Measurements from ENCODE around the gene CTDP1. TPM values are rescaled to one million over a fixed set of nuclear protein-coding genes. Genes with fewer than 3 reads are reported as not detected.

Gene CTDP1
- total RNA-seq, 1 experiment from 2014 or later, result 22.5 TPM

- no peaks in the 10 kb centered on the region for H3K36me3 ChIP-seq (ENCODE audit: insufficient read depth, low read length, poor library complexity, severe bottlenecking)
- peaks cover 7% of the 10 kb centered on the region for H3K9me3 ChIP-seq (ENCODE audit: low read depth, low read length, poor library complexity, severe bottlenecking)
- no peak for TF ChIP-seq EZH2 (IDR thresholded peaks at IDR 0.05; ENCODE audit: borderline replicate concordance, low read depth, low read length, poor library complexity, severe bottlenecking)
- no peak for TF ChIP-seq CTCF (conservative IDR thresholded peaks at IDR 0.05; ENCODE audit: low read depth, low read length)
- intact Hi-C loops (cut with micrococcal nuclease; ENCODE audit: unreplicated experiment), result no loop called here
- H3K27ac ChIP-seq (ENCODE audit: low read depth, low read length, poor library complexity, severe bottlenecking), result no peak overlapping the region
- no peak overlapping the region for H3K4me3 ChIP-seq (ENCODE audit: low read depth, low read length, poor library complexity, severe bottlenecking)
- no TSS peak for BruUV-seq (replicated peaks)
- ChIA-PET CTCF (no interaction called here), POLR2A (ENCODE audit: low non-redundant PET) (no interaction called here)
- DNase-seq (ENCODE audit: low spot score), result no peak
- H3K27me3 ChIP-seq (replicated peaks; ENCODE audit: insufficient read depth, low read depth, low read length, poor library complexity), result peaks cover 20% of the 10 kb centered on the region
- H3K4me1 ChIP-seq (ENCODE audit: insufficient read depth, low read length, poor library complexity, severe bottlenecking), result no peaks in the 10 kb centered on the region
Measured at GRCh38 chr18:79771446-79772107, 92.0 kb downstream of the CTDP1 start.

- DNase-seq (ENCODE audit: low spot score), result no peak
- BruUV-seq (replicated peaks), result no TSS peak
- no peak for TF ChIP-seq CTCF (conservative IDR thresholded peaks at IDR 0.05; ENCODE audit: low read depth, low read length)
- TF ChIP-seq EZH2 (IDR thresholded peaks at IDR 0.05; ENCODE audit: borderline replicate concordance, low read depth, low read length, poor library complexity, severe bottlenecking), result no peak
- CTCF ChIA-PET, result no interaction called here
- intact Hi-C loops (cut with micrococcal nuclease; ENCODE audit: unreplicated experiment), result no loop called here
- Histone ChIP-seq H3K9me3 (ENCODE audit: low read depth, low read length, poor library complexity, severe bottlenecking) (peaks cover 7% of the 10 kb centered on the region), H3K4me1 (ENCODE audit: insufficient read depth, low read length, poor library complexity, severe bottlenecking) (no peaks in the 10 kb centered on the region), H3K27me3 (replicated peaks; ENCODE audit: insufficient read depth, low read depth, low read length, poor library complexity) (peaks cover 24% of the 10 kb centered on the region), H3K4me3 (ENCODE audit: low read depth, low read length, poor library complexity, severe bottlenecking) (no peak overlapping the region), H3K27ac (ENCODE audit: low read depth, low read length, poor library complexity, severe bottlenecking) (no peak overlapping the region), H3K36me3 (ENCODE audit: insufficient read depth, low read length, poor library complexity, severe bottlenecking) (no peaks in the 10 kb centered on the region)
- POLR2A ChIA-PET (ENCODE audit: low non-redundant PET), result no interaction called here
Measured at GRCh38 chr18:79772108-79772864, 92.7 kb downstream of the CTDP1 start.

- DNase-seq (ENCODE audit: low spot score), result no peak
- no peak overlapping the region for H3K4me3 ChIP-seq (ENCODE audit: low read depth, low read length, poor library complexity, severe bottlenecking)
- TF ChIP-seq CTCF (conservative IDR thresholded peaks at IDR 0.05; ENCODE audit: low read depth, low read length) (no peak), EZH2 (IDR thresholded peaks at IDR 0.05; ENCODE audit: borderline replicate concordance, low read depth, low read length, poor library complexity, severe bottlenecking) (no peak)
- no TSS peak for BruUV-seq (replicated peaks)
- intact Hi-C loops (cut with micrococcal nuclease; ENCODE audit: unreplicated experiment), result no loop called here
- peaks cover 4% of the 10 kb centered on the region for H3K9me3 ChIP-seq (ENCODE audit: low read depth, low read length, poor library complexity, severe bottlenecking)
- no peaks in the 10 kb centered on the region for H3K36me3 ChIP-seq (ENCODE audit: insufficient read depth, low read length, poor library complexity, severe bottlenecking)
- no peaks in the 10 kb centered on the region for H3K4me1 ChIP-seq (ENCODE audit: insufficient read depth, low read length, poor library complexity, severe bottlenecking)
- peaks cover 21% of the 10 kb centered on the region for H3K27me3 ChIP-seq (replicated peaks; ENCODE audit: insufficient read depth, low read depth, low read length, poor library complexity)
- CTCF ChIA-PET, result no interaction called here
- no peak overlapping the region for H3K27ac ChIP-seq (ENCODE audit: low read depth, low read length, poor library complexity, severe bottlenecking)
- POLR2A ChIA-PET (ENCODE audit: low non-redundant PET), result no interaction called here
Measured at GRCh38 chr18:79772865-79773696, 93.5 kb downstream of the CTDP1 start.

Measured in A673 (cell line).